ENCODE measurements around the gene NLN. TPM values are rescaled to one million over a fixed set of nuclear protein-coding genes. Genes with fewer than 3 reads are reported as not detected.
A peak's percentile ranks its signal among the peaks of the same experiment; 100 is the strongest.

Gene NLN
- total and polyA plus RNA-seq, 11 donors = 1.6 to 28.2 (median 11.6) TPM

- H3K36me3 ChIP-seq = no peaks in the 10 kb centered on the region
- 25 to 43% (median 36%) methylated on average over 2 of the region's 2 CpGs for whole genome bisulfite sequencing, 4 donors
- TF ChIP-seq POLR2A (IDR thresholded peaks at IDR 0.05) (no peak), CTCF (IDR thresholded peaks at IDR 0.05) (no peak)
- no peak overlapping the region for H3K27ac ChIP-seq
- no peaks in the 10 kb centered on the region for H3K9me3 ChIP-seq
- peaks cover 0 to 6% (median 0%) of the 10 kb centered on the region in 12 donors for H3K4me1 ChIP-seq
- intact Hi-C loops (cut with DNase I) = no loop called here
- H3K27me3 ChIP-seq = no peaks in the 10 kb centered on the region
- DNase-seq (no peak), ATAC-seq (peak in 2 of 4 donors; percentile 43 to 83)
- H3K4me3 ChIP-seq = no peak overlapping the region
Observed at GRCh38 chr5:65832603-65833228, 110.7 kb downstream of the NLN start.

- 65 to 92% (median 91%) methylated on average over 5 of the region's 5 CpGs for WGBS, 4 donors
Observed at GRCh38 chr5:65833780-65834179, 111.8 kb downstream of the NLN start.

DNA sequence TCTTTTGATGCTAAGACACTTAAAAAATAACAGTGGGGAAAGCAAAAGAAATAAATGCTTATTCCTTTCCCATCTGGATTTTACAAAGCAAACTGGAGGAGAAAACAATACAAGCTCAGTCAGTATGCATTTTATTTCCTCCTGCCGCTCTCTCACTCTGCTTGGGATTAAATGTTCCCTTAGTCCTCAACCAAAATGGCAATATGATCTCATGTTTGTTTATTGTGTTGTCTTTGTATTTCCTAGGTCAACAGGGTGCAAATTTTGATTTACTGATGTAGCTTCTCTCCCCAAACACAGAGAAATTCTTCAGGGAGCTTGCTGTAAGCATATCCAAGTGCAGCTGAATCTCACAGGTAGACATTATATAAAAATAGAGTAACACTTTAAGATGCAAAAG, 112.3 kb downstream of the NLN start:
- Histone ChIP-seq H3K27ac (no peak overlapping the region), H3K4me1 (peaks cover 0 to 6% (median 0%) of the 10 kb centered on the region in 12 donors), H3K36me3 (no peaks in the 10 kb centered on the region), H3K4me3 (no peak overlapping the region), H3K9me3 (no peaks in the 10 kb centered on the region), H3K27me3 (no peaks in the 10 kb centered on the region)
- DNase-seq = no peak
- no peak for TF ChIP-seq CTCF (IDR thresholded peaks at IDR 0.05)
- no peak for TF ChIP-seq POLR2A (IDR thresholded peaks at IDR 0.05)
- no peak for ATAC-seq
- intact Hi-C loops (cut with DNase I) = no loop called here
- WGBS, 4 donors = 94 to 100% (median 97%) methylated on average over 1 of the region's 1 CpG

More at GRCh38 chr5:65833780-65834179, 111.8 kb downstream of the NLN start:
- intact Hi-C loops (cut with DNase I) = no loop called here
- Histone ChIP-seq H3K36me3 (no peaks in the 10 kb centered on the region), H3K4me1 (peaks cover 0 to 6% (median 0%) of the 10 kb centered on the region in 12 donors), H3K4me3 (no peak overlapping the region), H3K27ac (no peak overlapping the region), H3K9me3 (no peaks in the 10 kb centered on the region), H3K27me3 (no peaks in the 10 kb centered on the region)
- ATAC-seq = no peak
- TF ChIP-seq POLR2A (IDR thresholded peaks at IDR 0.05) (no peak), CTCF (IDR thresholded peaks at IDR 0.05) (no peak)
- DNase-seq = no peak

DNA sequence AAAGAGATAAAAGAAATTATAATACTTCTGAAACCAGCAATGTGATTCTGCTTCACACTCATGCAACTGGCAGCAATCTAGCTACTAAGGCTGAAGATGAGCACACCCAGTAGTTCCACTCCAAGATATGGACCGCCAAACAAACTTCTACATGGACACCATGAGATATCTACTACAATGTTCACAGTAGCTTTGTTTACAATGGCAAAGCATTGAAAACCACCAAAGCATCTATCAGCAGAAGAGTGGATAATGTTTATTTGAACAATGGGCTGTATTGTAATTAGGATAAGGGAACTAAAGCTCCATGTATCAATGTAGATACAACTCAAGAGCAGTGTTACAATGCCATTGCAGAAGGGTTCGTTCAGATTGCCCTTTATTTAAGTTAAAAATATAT, 113.2 kb downstream of the NLN start:
- DNase-seq = no peak
- Histone ChIP-seq H3K4me1 (peaks cover 0 to 6% (median 0%) of the 10 kb centered on the region in 12 donors), H3K27ac (no peak overlapping the region), H3K4me3 (no peak overlapping the region), H3K9me3 (no peaks in the 10 kb centered on the region), H3K36me3 (no peaks in the 10 kb centered on the region), H3K27me3 (no peaks in the 10 kb centered on the region)
- no peak for ATAC-seq
- TF ChIP-seq CTCF (IDR thresholded peaks at IDR 0.05) (no peak), POLR2A (IDR thresholded peaks at IDR 0.05) (no peak)
- intact Hi-C loops (cut with DNase I) = no loop called here
- 70 to 91% (median 83%) methylated on average over 2 of the region's 2 CpGs for WGBS, 4 donors
